Astrocyte (in vitro differentiated cells and primary cell): Measurements from ENCODE around the gene DAP. TPM values are rescaled to one million over a fixed set of nuclear protein-coding genes. Genes with fewer than 3 reads are reported as not detected.
A peak's percentile ranks its signal among the peaks of the same experiment; 100 is the strongest.

Experiments
- DNase-seq: peaks from one replicate; pipeline ENCODE4 v3.0.0-alpha.2; 2010; ENCODE audit warnings: low read depth
- FAIRE-seq: peaks from 2 replicates; lab custom pipeline; 2011; peaks lifted over from hg19 to GRCh38; lab: Jason Lieb, UNC
- H2AFZ ChIP-seq: 2 replicates; pipeline ENCODE4 v1.6.0; 2012; ENCODE audit warnings: low read depth, low read length, inconsistent platforms
- H3K27ac ChIP-seq: 2 replicates; pipeline ENCODE4 v1.5.1; 2011; ENCODE audit warnings: low read depth, low read length, inconsistent platforms
- H3K27me3 ChIP-seq: 2 replicates; pipeline ENCODE4 v1.6.0; 2011; ENCODE audit warnings: low read length, inconsistent platforms; ENCODE audit not compliant: insufficient read depth
- H3K36me3 ChIP-seq: 2 replicates; pipeline ENCODE4 v1.5.1; 2011; ENCODE audit warnings: low read length, inconsistent platforms; ENCODE audit not compliant: insufficient read depth
- H3K4me1 ChIP-seq: 2 replicates; pipeline ENCODE4 v1.5.1; 2011; ENCODE audit warnings: low read length, inconsistent platforms; ENCODE audit not compliant: insufficient read depth
- H3K4me2 ChIP-seq: 2 replicates; pipeline ENCODE4 v1.6.0; 2012; ENCODE audit warnings: low read length, inconsistent platforms
- H3K4me3 ChIP-seq: 2 replicates; pipeline ENCODE4 v1.5.1; 2011; ENCODE audit warnings: low read depth, mild to moderate bottlenecking, low read length, inconsistent platforms; ENCODE audit not compliant: insufficient read depth
- H3K79me2 ChIP-seq: 2 replicates; pipeline ENCODE4 v1.6.0; 2012; ENCODE audit warnings: mild to moderate bottlenecking, low read length, inconsistent platforms; ENCODE audit not compliant: insufficient read depth
- H3K9ac ChIP-seq: 2 replicates; pipeline ENCODE4 v1.6.0; 2012; ENCODE audit warnings: mild to moderate bottlenecking, low read length, inconsistent platforms
- H3K9me3 ChIP-seq: 2 replicates; pipeline ENCODE4 v1.5.1; 2012; ENCODE audit warnings: low read depth, mild to moderate bottlenecking, low read length, inconsistent platforms; ENCODE audit not compliant: insufficient read depth
- H4K20me1 ChIP-seq: 2 replicates; pipeline ENCODE4 v1.6.0; 2012; ENCODE audit warnings: low read length, inconsistent platforms; ENCODE audit not compliant: insufficient read depth
- H3K27ac Mint-ChIP-seq: one replicate; pipeline ENCODE4 v1.8.0; 2021; ENCODE audit warnings: mild to moderate bottlenecking, mixed read lengths; ENCODE audit not compliant: unreplicated experiment
- H3K27me3 Mint-ChIP-seq: one replicate; pipeline ENCODE4 v1.8.0; 2021; ENCODE audit warnings: low read depth, mixed read lengths; ENCODE audit not compliant: unreplicated experiment
- H3K36me3 Mint-ChIP-seq: one replicate; pipeline ENCODE4 v1.8.0; 2021; ENCODE audit warnings: low read depth, mixed read lengths; ENCODE audit not compliant: unreplicated experiment
- H3K4me1 Mint-ChIP-seq: one replicate; pipeline ENCODE4 v1.8.0; 2021; ENCODE audit warnings: low read depth, mixed read lengths; ENCODE audit not compliant: unreplicated experiment
- H3K4me3 Mint-ChIP-seq: one replicate; pipeline ENCODE4 v1.8.0; 2021; ENCODE audit warnings: mild to moderate bottlenecking, moderate library complexity, mixed read lengths; ENCODE audit not compliant: unreplicated experiment
- H3K9me3 Mint-ChIP-seq: one replicate; pipeline ENCODE4 v1.8.0; 2021; ENCODE audit warnings: mild to moderate bottlenecking, mixed read lengths; ENCODE audit not compliant: unreplicated experiment
- EZH2 ChIP-seq: IDR thresholded peaks from 2 replicates; pipeline ENCODE4 v1.6.1; 2012; ENCODE audit warnings: mild to moderate bottlenecking, low read length, inconsistent platforms; ENCODE audit not compliant: insufficient read depth
- total RNA-seq: library from RNA; stranded (reverse); gene quantifications from 2 replicates; pipeline ENCODE4 v1.2.1, GENCODE V29; 2021
- TF ChIP-seq, protein P1 (sequence below): IDR thresholded peaks from 2 replicates; pipeline ENCODE4 v1.5.1; 2011; ENCODE audit warnings: low read depth, mild to moderate bottlenecking, inconsistent platforms, low read length, moderate library complexity; ENCODE audit not compliant: insufficient read depth

Gene DAP
- total RNA-seq, 1 donor from 2014 or later, result 239 TPM

GRCh38 chr5:10704949-10705621 lies 55.9 kb downstream of the DAP start:
- no peaks in the 10 kb centered on the region for H3K9me3 ChIP-seq
- H3K36me3 ChIP-seq, result no peaks in the 10 kb centered on the region
- peak overlapping the region; percentile 33 for H3K4me2 ChIP-seq
- Mint-ChIP-seq H3K27me3 (no peaks in the 10 kb centered on the region), H3K4me1 (peaks cover 58% of the 10 kb centered on the region), H3K9me3 (no peaks in the 10 kb centered on the region), H3K36me3 (peaks cover 8% of the 10 kb centered on the region), H3K27ac (peak overlapping the region; percentile 83), H3K4me3 (no peak overlapping the region)
- H3K27ac ChIP-seq, result peak overlapping the region; percentile 79
- H3K27me3 ChIP-seq, result no peaks in the 10 kb centered on the region
- peaks cover 42% of the 10 kb centered on the region for H3K79me2 ChIP-seq
- DNase-seq (peak; percentile 84), FAIRE-seq (no peak)
- TF ChIP-seq, protein P1, sequence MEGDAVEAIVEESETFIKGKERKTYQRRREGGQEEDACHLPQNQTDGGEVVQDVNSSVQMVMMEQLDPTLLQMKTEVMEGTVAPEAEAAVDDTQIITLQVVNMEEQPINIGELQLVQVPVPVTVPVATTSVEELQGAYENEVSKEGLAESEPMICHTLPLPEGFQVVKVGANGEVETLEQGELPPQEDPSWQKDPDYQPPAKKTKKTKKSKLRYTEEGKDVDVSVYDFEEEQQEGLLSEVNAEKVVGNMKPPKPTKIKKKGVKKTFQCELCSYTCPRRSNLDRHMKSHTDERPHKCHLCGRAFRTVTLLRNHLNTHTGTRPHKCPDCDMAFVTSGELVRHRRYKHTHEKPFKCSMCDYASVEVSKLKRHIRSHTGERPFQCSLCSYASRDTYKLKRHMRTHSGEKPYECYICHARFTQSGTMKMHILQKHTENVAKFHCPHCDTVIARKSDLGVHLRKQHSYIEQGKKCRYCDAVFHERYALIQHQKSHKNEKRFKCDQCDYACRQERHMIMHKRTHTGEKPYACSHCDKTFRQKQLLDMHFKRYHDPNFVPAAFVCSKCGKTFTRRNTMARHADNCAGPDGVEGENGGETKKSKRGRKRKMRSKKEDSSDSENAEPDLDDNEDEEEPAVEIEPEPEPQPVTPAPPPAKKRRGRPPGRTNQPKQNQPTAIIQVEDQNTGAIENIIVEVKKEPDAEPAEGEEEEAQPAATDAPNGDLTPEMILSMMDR, result no peak
- TF ChIP-seq EZH2, result no peak
- H3K4me3 ChIP-seq, result no peak overlapping the region
- peaks cover 54% of the 10 kb centered on the region for H4K20me1 ChIP-seq
- no peak overlapping the region for H2AFZ ChIP-seq
- peak overlapping the region; percentile 48 for H3K9ac ChIP-seq
- H3K4me1 ChIP-seq, result peaks cover 72% of the 10 kb centered on the region

DNA sequence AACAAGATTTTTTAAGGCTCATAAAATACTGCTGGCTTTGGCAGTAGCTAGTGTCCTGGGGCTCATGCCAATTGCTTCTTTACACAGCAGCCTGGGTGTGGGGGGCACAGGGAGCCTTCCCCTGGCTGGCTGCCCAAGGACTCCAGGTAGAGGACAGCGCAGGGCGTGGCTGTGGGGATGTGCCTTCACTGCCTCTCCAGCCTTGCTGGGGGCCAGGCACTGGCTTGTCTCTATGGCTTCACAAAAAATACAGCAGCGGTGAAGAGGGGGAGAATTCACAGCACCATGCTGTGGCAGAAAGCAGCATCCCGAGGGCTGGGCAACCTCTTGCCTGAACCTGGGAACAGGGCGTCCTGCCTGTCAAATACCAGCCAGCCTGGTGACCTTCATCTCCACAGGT lies 57.4 kb downstream of the DAP start:
- Histone ChIP-seq H3K79me2 (peaks cover 55% of the 10 kb centered on the region), H3K27me3 (no peaks in the 10 kb centered on the region), H3K9ac (no peak overlapping the region), H3K4me1 (peaks cover 72% of the 10 kb centered on the region), H3K4me3 (no peak overlapping the region), H4K20me1 (peaks cover 51% of the 10 kb centered on the region), H3K27ac (no peak overlapping the region), H3K9me3 (no peaks in the 10 kb centered on the region), H3K4me2 (no peak overlapping the region), H3K36me3 (no peaks in the 10 kb centered on the region), H2AFZ (no peak overlapping the region)
- FAIRE-seq (no peak), DNase-seq (no peak)
- Mint-ChIP-seq H3K4me1 (peaks cover 72% of the 10 kb centered on the region), H3K27ac (peak overlapping the region; percentile 80), H3K36me3 (peaks cover 8% of the 10 kb centered on the region), H3K4me3 (no peak overlapping the region), H3K9me3 (no peaks in the 10 kb centered on the region), H3K27me3 (no peaks in the 10 kb centered on the region)
- no peak for TF ChIP-seq EZH2
- TF ChIP-seq, protein P1, result no peak

DNA sequence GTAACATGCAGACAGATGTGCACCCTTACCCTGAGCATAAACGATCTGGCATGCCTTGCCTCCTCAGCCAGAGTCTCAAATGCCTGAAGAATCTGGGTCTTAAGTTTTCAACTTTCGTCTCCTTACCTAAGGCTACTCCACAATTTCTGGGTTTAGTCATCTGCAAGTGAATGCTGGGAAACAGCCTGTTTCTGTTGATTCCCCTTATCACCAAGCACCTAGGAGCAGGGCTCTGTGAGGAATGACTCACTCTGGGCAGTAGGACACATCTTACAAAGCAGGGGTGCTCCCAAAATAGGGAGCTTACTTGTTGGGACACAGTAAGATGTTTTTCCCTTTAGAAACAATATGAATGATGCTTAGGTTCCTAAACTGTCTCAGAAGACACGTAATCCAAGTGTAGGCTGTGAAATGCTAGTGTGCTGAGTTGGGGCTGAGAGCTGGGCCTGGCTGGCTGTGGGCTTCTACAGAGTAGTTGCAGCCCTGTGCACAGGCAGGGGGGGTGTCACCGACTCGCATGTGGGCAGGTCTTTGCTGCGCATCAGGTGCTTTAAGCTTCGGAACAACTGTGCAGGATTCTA lies 58.0 kb downstream of the DAP start:
- FAIRE-seq (no peak), DNase-seq (peak; percentile 79)
- Mint-ChIP-seq H3K4me1 (peaks cover 79% of the 10 kb centered on the region), H3K4me3 (no peak overlapping the region), H3K9me3 (no peaks in the 10 kb centered on the region), H3K36me3 (peaks cover 8% of the 10 kb centered on the region), H3K27ac (peak overlapping the region; percentile 98), H3K27me3 (no peaks in the 10 kb centered on the region)
- peaks cover 59% of the 10 kb centered on the region for H3K79me2 ChIP-seq
- peaks cover 68% of the 10 kb centered on the region for H3K4me1 ChIP-seq
- H3K27ac ChIP-seq, result peak overlapping the region; percentile 91
- H4K20me1 ChIP-seq, result peaks cover 45% of the 10 kb centered on the region
- no peaks in the 10 kb centered on the region for H3K27me3 ChIP-seq
- H3K9ac ChIP-seq, result peak overlapping the region; percentile 58
- H3K36me3 ChIP-seq, result no peaks in the 10 kb centered on the region
- TF ChIP-seq, protein P1, result no peak
- no peak for TF ChIP-seq EZH2
- H2AFZ ChIP-seq, result no peak overlapping the region
- peak overlapping the region; percentile 69 for H3K4me2 ChIP-seq
- H3K9me3 ChIP-seq, result no peaks in the 10 kb centered on the region
- no peak overlapping the region for H3K4me3 ChIP-seq
